Keratinocyte (primary cell): Measurements from ENCODE around the gene PARM1. TPM values are rescaled to one million over a fixed set of nuclear protein-coding genes. Genes with fewer than 3 reads are reported as not detected.

ENCODE experiments used
- DNase-seq: peaks from one replicate; pipeline ENCODE4 v3.0.0-alpha.2; 2011; ENCODE audit warnings: low read depth, missing footprints, low spot score
- FAIRE-seq: peaks from 2 replicates; lab custom pipeline; 2011; peaks lifted over from hg19 to GRCh38; lab: Jason Lieb, UNC
- H2AFZ ChIP-seq: 2 replicates; pipeline ENCODE4 v1.6.0; 2012; ENCODE audit warnings: low read length, control low read depth, inconsistent platforms; ENCODE audit not compliant: control insufficient read depth
- H3K27ac ChIP-seq: 2 replicates; pipeline ENCODE4 v1.5.1; 2011; ENCODE audit warnings: low read length; ENCODE audit not compliant: control insufficient read depth, insufficient read depth
- H3K27me3 ChIP-seq: 3 replicates; pipeline ENCODE4 v1.6.0; 2011; ENCODE audit warnings: low read length; ENCODE audit not compliant: control insufficient read depth, insufficient read depth; ENCODE audit errors: extremely low read depth
- H3K36me3 ChIP-seq, 2 experiments: 2 replicates in 1 of 2; 3 replicates in 1 of 2; pipeline ENCODE4 v1.5.1; 2011; ENCODE audit warnings: low read length in 2 of 2, mild to moderate bottlenecking in 1 of 2; ENCODE audit not compliant: control insufficient read depth in 2 of 2, insufficient read depth in 2 of 2; ENCODE audit errors: extremely low read depth in 1 of 2
- H3K4me1 ChIP-seq: 3 replicates; pipeline ENCODE4 v1.5.1; 2011; ENCODE audit warnings: low read length; ENCODE audit not compliant: control insufficient read depth, insufficient read depth; ENCODE audit errors: extremely low read depth
- H3K4me2 ChIP-seq: 3 replicates; pipeline ENCODE4 v1.6.0; 2011; ENCODE audit warnings: low read depth, low read length; ENCODE audit not compliant: control insufficient read depth, insufficient read depth; ENCODE audit errors: extremely low read depth
- H3K4me3 ChIP-seq, 3 experiments: fragments of 200-600 bp in 1 of 3; sonication (generic) in 1 of 3; 2 replicates in 2 of 3; 3 replicates in 1 of 3; pipeline ENCODE4 v1.5.1; 2011 to 2016; ENCODE audit warnings: low read length in 3 of 3, mild to moderate bottlenecking in 3 of 3, control low read depth in 2 of 3, inconsistent platforms in 1 of 3, low read depth in 1 of 3, mixed read lengths in 1 of 3, mixed run types in 1 of 3, moderate library complexity in 1 of 3; ENCODE audit not compliant: control insufficient read depth in 2 of 3, insufficient read depth in 2 of 3; ENCODE audit errors: extremely low read depth in 1 of 3
- H3K79me2 ChIP-seq: 2 replicates; pipeline ENCODE4 v1.6.0; 2012; ENCODE audit warnings: low read length; ENCODE audit not compliant: control insufficient read depth, insufficient read depth
- H3K9ac ChIP-seq: 3 replicates; pipeline ENCODE4 v1.6.0; 2011; ENCODE audit warnings: low read length; ENCODE audit not compliant: control insufficient read depth, insufficient read depth; ENCODE audit errors: extremely low read depth
- H3K9me1 ChIP-seq: 3 replicates; pipeline ENCODE4 v1.6.0; 2011; ENCODE audit warnings: low read length; ENCODE audit not compliant: control insufficient read depth, insufficient read depth; ENCODE audit errors: extremely low read depth
- H3K9me3 ChIP-seq: 2 replicates; pipeline ENCODE4 v1.5.1; 2012; ENCODE audit warnings: low read depth, low read length; ENCODE audit not compliant: control insufficient read depth
- H4K20me1 ChIP-seq: 3 replicates; pipeline ENCODE4 v1.6.0; 2011; ENCODE audit warnings: low read length; ENCODE audit not compliant: control insufficient read depth, insufficient read depth; ENCODE audit errors: extremely low read depth
- EZH2 ChIP-seq: IDR thresholded peaks from one replicate; pipeline ENCODE4 v1.6.1; 2012; ENCODE audit warnings: inconsistent platforms, mild to moderate bottlenecking, low read length, moderate library complexity
- dilution Hi-C: fragments of 300-500 bp; cut with MboI; formaldehyde crosslinking; loops from one replicate; pipeline ENCODE4 v1.7.0; 2020; ENCODE audit warnings: low sequenced_read_pairs; ENCODE audit not compliant: extremely low pct_ligation_motif_present
- polyA plus RNA-seq, 5 experiments: library from polyadenylated mRNA; depleted of rRNA in 3 of 5; stranded (reverse) in 3 of 5; stranded (forward) in 1 of 5; unstranded in 1 of 5; fragments of >200 nt; gene quantifications; 1 replicate in 1 of 5; 2 replicates in 3 of 5; 3 replicates in 1 of 5; pipeline versions ENCODE4 v1.2.1 to v1.2.3, GENCODE V29; 2011 to 2012; ENCODE audit warnings: missing spikeins in 2 of 5, low read depth in 1 of 5, low replicate concordance in 1 of 5
- TF ChIP-seq, protein P1 (sequence below), 3 experiments: IDR thresholded peaks in 1 of 3; conservative IDR thresholded peaks in 1 of 3; optimal IDR thresholded peaks in 1 of 3; 2 replicates in 2 of 3; 3 replicates in 1 of 3; pipeline versions ENCODE3 to v1.5.1; 2011; ENCODE audit warnings: low read length in 3 of 3, mild to moderate bottlenecking in 3 of 3, moderate library complexity in 2 of 3, control low read depth in 1 of 3, inconsistent platforms in 1 of 3; ENCODE audit not compliant: insufficient read depth in 2 of 3; ENCODE audit errors: extremely low read depth in 1 of 3

The PARM1 gene
- polyA plus RNA-seq, 1 donor (not counting 4 experiments of a cell fraction or from before 2014, with no cell fraction given): 0.05 TPM

GRCh38 chr4:75035321-75035720 lies 102.4 kb downstream of the PARM1 start:
- FAIRE-seq (no peak), DNase-seq (no peak)
- Histone ChIP-seq H3K9me3 (no peaks in the 10 kb centered on the region), H2AFZ (no peak overlapping the region), H3K4me2 (no peak overlapping the region), H3K9ac (no peak overlapping the region), H3K9me1 (no peaks in the 10 kb centered on the region), H3K36me3 (no peaks in the 10 kb centered on the region), H3K4me3 (no peak overlapping the region), H3K4me1 (no peaks in the 10 kb centered on the region), H3K27me3 (no peaks in the 10 kb centered on the region), H3K79me2 (no peaks in the 10 kb centered on the region), H3K27ac (no peak overlapping the region), H4K20me1 (no peaks in the 10 kb centered on the region)
- TF ChIP-seq EZH2: no peak
- TF ChIP-seq, protein P1, sequence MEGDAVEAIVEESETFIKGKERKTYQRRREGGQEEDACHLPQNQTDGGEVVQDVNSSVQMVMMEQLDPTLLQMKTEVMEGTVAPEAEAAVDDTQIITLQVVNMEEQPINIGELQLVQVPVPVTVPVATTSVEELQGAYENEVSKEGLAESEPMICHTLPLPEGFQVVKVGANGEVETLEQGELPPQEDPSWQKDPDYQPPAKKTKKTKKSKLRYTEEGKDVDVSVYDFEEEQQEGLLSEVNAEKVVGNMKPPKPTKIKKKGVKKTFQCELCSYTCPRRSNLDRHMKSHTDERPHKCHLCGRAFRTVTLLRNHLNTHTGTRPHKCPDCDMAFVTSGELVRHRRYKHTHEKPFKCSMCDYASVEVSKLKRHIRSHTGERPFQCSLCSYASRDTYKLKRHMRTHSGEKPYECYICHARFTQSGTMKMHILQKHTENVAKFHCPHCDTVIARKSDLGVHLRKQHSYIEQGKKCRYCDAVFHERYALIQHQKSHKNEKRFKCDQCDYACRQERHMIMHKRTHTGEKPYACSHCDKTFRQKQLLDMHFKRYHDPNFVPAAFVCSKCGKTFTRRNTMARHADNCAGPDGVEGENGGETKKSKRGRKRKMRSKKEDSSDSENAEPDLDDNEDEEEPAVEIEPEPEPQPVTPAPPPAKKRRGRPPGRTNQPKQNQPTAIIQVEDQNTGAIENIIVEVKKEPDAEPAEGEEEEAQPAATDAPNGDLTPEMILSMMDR (optimal IDR thresholded peaks at IDR 0.05 in 1 of 3, IDR thresholded peaks at IDR 0.05 in 1 of 3, conservative IDR thresholded peaks at IDR 0.05 in 1 of 3; ENCODE audit: extremely low read depth in 1 of 3, insufficient read depth in 2 of 3, low read length in 3 of 3): no peak
- dilution Hi-C loops: no loop called here

DNA sequence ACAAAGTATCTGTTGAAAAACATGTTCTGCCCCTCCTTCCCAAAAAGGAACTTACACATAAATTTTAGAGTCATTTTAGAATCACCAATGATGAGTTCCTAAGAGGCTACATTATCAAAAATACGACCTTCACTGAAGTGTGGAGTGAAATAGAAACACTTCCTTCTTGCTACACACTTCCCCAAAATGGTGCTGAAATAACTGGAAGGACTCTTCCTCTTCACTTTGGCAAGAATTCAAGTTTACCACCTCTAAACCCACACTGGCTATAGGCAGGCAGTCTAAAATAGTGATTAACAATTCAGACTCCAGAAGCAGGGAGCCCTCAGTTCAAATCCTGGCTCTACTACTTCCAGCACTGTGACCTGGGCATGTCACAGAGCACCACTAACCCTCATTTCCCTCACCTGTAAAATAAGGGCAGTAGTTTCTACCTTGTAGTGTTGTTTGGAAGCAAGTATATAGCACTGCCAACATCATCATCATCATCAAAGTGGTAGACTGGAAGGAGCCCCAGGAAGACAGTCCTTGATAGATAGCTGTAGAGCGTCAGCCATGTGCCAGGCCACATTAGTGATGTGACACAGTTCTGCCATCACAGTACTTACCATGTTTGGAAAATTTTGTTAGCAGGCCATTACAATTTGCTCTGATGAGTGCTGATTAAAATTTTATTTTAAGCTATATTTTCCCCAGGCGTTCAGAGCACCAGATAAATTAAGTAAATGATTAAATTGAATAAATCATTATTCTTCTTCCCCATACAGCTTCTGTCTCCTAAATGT lies 103.3 kb downstream of the PARM1 start:
- Histone ChIP-seq H3K27me3 (no peaks in the 10 kb centered on the region), H4K20me1 (no peaks in the 10 kb centered on the region), H3K36me3 (no peaks in the 10 kb centered on the region), H3K9ac (no peak overlapping the region), H2AFZ (no peak overlapping the region), H3K9me3 (no peaks in the 10 kb centered on the region), H3K4me2 (no peak overlapping the region), H3K27ac (no peak overlapping the region), H3K4me1 (no peaks in the 10 kb centered on the region), H3K79me2 (no peaks in the 10 kb centered on the region), H3K9me1 (no peaks in the 10 kb centered on the region), H3K4me3 (no peak overlapping the region)
- no peak for DNase-seq
- FAIRE-seq: no peak
- dilution Hi-C loops: no loop called here
- TF ChIP-seq, protein P1 (optimal IDR thresholded peaks at IDR 0.05 in 1 of 3, IDR thresholded peaks at IDR 0.05 in 1 of 3, conservative IDR thresholded peaks at IDR 0.05 in 1 of 3; ENCODE audit: extremely low read depth in 1 of 3, insufficient read depth in 2 of 3, low read length in 3 of 3): no peak
- no peak for TF ChIP-seq EZH2
